ENCODE measurements around the gene PTPRM. TPM values are rescaled to one million over a fixed set of nuclear protein-coding genes. Genes with fewer than 3 reads are reported as not detected.

Gene PTPRM
- total RNA-seq, 2 donors from 2014 or later, result 80.1 to 106 TPM

DNA sequence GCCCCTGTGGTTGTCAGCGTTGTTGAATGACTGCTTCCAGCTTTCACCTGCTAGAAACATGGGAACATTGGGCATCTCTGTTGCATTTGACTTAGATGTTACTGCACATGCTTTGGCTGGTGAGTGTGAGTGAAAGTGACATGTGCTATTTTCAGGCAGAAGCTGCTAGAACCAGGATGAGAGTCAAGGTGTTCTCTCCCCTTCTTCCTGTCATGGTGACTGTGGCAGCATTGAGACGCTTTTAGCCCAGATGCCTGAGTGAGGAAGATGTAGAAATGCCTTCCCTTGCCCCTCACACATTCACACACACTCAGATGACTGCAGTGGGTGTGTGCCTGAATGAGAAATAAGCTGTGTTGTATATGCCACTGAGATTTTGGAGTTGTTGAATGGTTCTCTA lies 220.2 kb downstream of the PTPRM start:
- TF ChIP-seq, protein P1, sequence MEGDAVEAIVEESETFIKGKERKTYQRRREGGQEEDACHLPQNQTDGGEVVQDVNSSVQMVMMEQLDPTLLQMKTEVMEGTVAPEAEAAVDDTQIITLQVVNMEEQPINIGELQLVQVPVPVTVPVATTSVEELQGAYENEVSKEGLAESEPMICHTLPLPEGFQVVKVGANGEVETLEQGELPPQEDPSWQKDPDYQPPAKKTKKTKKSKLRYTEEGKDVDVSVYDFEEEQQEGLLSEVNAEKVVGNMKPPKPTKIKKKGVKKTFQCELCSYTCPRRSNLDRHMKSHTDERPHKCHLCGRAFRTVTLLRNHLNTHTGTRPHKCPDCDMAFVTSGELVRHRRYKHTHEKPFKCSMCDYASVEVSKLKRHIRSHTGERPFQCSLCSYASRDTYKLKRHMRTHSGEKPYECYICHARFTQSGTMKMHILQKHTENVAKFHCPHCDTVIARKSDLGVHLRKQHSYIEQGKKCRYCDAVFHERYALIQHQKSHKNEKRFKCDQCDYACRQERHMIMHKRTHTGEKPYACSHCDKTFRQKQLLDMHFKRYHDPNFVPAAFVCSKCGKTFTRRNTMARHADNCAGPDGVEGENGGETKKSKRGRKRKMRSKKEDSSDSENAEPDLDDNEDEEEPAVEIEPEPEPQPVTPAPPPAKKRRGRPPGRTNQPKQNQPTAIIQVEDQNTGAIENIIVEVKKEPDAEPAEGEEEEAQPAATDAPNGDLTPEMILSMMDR (IDR thresholded peaks at IDR 0.05), result no peak
- H3K27me3 ChIP-seq, result no peaks in the 10 kb centered on the region
- no peak overlapping the region for H3K4me3 ChIP-seq
- H3K4me1 ChIP-seq, result peaks cover 0 to 11% of the 10 kb centered on the region in 2 donors
- H3K36me3 ChIP-seq, result no peaks in the 10 kb centered on the region
- no peak for DNase-seq (ENCODE audit: low spot score)
- H3K27ac ChIP-seq, result no peak overlapping the region
- no peaks in the 10 kb centered on the region for H3K9me3 ChIP-seq

DNA sequence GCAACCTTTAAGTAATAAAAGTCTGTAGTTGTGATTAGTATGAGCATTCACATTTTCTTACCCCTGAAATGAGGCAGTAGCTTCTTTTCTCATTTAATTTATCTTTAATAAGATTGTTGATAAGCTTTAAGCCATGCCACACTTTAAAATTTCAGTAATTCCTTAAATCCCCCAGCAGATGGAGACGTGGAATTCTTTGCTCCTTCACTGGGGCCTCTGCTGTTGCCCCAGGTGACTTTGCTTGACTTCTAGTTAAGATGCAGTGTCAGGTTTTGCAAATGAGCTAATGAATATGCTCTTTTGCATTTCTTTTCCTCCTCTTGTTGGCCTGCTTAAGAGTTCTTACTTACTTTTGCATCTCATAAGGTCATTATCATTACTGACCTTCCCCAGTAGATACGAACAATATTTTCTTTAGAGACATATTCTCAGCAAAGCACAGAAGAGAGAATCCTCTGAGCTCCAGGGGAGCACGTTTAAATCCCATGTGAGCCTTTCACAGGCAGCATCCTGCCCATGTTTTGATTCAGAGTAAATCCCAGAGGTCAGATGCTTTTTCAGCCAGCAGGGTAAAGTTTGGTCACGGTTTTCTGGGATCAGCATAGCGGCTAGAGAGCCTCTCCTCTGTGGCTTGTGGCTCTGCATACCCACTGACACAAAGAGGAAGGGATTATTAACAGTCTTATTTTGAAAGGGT lies 222.9 kb downstream of the PTPRM start:
- Histone ChIP-seq H3K27ac (no peak overlapping the region), H3K9me3 (no peaks in the 10 kb centered on the region), H3K4me3 (no peak overlapping the region), H3K36me3 (no peaks in the 10 kb centered on the region), H3K27me3 (no peaks in the 10 kb centered on the region), H3K4me1 (peaks cover 0 to 11% of the 10 kb centered on the region in 2 donors)
- TF ChIP-seq, protein P1 (IDR thresholded peaks at IDR 0.05), result peak in 1 of 2 donors; percentile 74
- DNase-seq (ENCODE audit: low spot score), result no peak

DNA sequence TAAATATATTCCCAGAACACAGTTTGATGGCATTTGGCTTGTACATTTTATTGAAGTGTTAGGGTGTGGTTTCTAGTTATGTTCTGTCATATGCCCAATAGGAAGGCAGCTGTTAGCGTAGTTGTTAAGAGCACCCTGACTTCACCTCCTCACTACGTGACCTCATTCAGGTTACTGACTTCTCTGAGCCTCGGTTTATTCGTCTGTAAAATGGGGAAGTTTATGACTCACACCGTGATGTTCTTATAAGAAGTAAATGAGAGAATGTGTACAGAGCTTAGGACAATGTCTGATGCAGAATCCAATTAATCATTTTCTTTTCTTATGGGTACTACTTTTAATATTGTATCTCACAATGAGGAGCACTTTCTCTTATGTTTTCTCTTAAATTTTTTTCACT lies 226.0 kb downstream of the PTPRM start:
- TF ChIP-seq, protein P1 (IDR thresholded peaks at IDR 0.05), result no peak
- no peak for DNase-seq (ENCODE audit: low spot score)
- no peak overlapping the region for H3K4me3 ChIP-seq
- peaks cover 0 to 11% of the 10 kb centered on the region in 2 donors for H3K4me1 ChIP-seq
- H3K36me3 ChIP-seq, result no peaks in the 10 kb centered on the region
- H3K27ac ChIP-seq, result no peak overlapping the region
- no peaks in the 10 kb centered on the region for H3K9me3 ChIP-seq
- H3K27me3 ChIP-seq, result no peaks in the 10 kb centered on the region

DNA sequence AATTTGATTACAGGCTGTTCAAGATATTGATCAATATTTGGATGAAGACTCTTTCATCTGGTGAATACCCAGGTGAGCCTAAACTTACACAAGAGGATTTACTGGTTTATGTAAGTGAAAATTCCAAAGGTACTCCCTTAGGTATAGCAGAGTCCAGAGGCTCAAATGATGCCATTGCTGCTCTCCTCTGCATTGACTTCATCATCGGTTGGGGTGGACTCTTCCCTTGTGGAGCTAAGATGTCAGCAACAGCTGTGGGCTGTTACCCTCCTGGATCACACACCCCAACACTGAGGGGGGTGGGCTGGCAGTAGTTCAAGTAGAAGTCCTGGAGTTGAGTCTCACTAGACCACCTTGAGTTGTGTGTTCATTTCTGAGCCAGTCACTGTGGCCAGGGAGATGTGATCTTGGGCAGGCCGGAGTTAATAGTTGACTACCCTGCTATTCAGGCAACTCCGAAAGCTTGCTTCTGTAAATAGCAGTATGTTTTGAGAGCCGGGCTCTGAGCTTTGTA lies 236.9 kb downstream of the PTPRM start:
- DNase-seq (ENCODE audit: low spot score), result no peak
- Histone ChIP-seq H3K9me3 (no peaks in the 10 kb centered on the region), H3K27me3 (no peaks in the 10 kb centered on the region), H3K4me3 (no peak overlapping the region), H3K4me1 (peaks cover 0 to 5% of the 10 kb centered on the region in 2 donors), H3K36me3 (no peaks in the 10 kb centered on the region), H3K27ac (no peak overlapping the region)
- TF ChIP-seq, protein P1 (IDR thresholded peaks at IDR 0.05), result no peak

DNA sequence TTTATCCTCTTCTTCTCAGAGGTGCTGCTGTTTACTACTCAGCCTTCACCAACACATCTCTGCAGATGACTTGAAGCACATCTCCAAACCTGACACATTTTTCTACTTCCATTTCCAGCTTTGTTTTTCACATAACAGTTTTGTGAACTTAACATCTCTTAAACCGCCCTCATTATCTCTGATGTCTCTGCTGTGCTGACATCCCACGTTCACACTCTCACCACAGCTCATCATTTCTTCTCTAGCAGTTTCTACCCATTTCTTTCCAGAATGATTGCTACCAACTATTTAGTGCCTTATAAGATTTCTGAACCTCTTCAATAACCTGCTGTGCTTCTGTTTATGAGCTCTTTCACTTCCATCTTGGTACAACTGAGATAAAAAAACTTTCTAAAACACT lies 238.0 kb downstream of the PTPRM start:
- no peak for DNase-seq (ENCODE audit: low spot score)
- TF ChIP-seq, protein P1 (IDR thresholded peaks at IDR 0.05), result no peak
- no peaks in the 10 kb centered on the region for H3K36me3 ChIP-seq
- peaks cover 0 to 8% of the 10 kb centered on the region in 2 donors for H3K4me1 ChIP-seq
- H3K9me3 ChIP-seq, result no peaks in the 10 kb centered on the region
- H3K4me3 ChIP-seq, result no peak overlapping the region
- no peaks in the 10 kb centered on the region for H3K27me3 ChIP-seq
- no peak overlapping the region for H3K27ac ChIP-seq

Data from right atrium auricular region (tissue), 2 donors.